COLO668 (cell line): Measurements from ENCODE around the gene TMEM191C.
"Not testable (repeated sequence)": the region's sequence is repeated elsewhere in the genome, so short reads cannot be mapped to it uniquely, and the experiment has no call there.

Experiments
- DNase-seq: peaks from one replicate; lab custom pipeline; 2025; ENCODE audit not compliant: unreplicated experiment; lab: John Stamatoyannopoulos, UW

The TMEM191C gene

DNA sequence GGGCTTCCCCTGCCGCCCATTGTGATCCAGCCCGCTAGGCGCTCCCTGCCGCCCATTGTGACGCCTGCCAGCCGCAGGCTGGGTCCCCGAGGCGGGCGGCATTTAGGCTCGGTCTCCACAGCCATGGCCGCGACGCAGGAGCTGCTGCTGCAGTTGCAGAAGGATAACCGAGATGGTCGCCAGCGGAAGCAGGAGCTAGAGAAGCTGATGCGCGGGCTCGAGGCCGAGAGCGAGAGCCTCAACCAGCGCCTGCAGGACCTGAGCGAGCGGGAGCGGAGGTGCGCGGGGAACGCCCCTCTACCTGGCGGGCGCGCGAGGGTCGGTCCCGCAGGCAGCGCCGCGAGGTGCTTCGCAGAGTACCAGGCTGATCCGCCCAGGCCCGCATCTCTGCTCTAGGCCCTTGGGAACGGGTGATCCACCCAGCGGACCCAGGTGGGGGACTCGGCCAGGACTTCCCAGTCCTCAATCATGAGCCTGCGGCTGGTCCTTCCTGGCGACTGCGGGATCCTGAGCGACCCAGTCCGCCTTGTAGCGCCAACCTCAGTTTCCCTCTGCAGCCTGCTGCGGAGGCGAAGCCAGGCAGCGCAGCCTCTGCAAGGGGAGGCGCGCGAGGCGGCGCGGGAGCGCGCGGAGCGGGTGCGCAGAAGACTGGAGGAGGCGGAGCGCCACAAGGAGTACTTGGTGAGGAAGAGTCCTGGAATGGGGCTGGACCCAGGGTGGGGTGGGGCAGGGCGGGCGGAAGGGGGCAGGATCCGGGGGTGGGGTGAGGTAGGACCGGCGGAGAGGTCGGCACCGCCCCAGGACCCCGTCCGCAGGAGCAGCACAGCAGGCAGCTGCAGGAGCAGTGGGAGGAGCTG is at the start of gene TMEM191C:
Gene TMEM191C, plus strand, starts transcription at position 51 of the 857 bp plus-strand sequence. Its CDS starts 73 bp downstream, at position 124.
- not testable (repeated sequence) for DNase-seq

DNA sequence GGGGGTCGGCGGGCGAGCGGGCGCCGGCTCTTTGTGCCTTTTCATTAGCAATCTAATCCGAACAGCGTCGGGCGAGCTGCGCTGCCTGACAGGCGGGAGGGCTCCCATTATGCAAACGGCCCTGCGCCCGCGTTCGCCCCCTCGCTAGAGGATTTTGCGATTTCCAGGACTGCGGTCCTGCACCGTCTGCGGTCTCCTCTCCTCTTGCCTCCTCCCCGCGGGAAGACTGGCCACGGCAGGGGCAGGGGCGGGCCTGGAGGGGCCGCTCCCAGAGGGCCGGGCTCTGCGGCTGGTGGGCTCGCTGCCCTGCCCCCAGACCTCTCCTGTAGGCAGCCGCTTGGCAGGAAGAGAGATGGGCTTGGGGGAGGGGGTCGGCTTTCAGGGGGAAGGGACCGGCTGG is 49.3 kb upstream of the TMEM191C start:
- not testable (repeated sequence) for DNase-seq

DNA sequence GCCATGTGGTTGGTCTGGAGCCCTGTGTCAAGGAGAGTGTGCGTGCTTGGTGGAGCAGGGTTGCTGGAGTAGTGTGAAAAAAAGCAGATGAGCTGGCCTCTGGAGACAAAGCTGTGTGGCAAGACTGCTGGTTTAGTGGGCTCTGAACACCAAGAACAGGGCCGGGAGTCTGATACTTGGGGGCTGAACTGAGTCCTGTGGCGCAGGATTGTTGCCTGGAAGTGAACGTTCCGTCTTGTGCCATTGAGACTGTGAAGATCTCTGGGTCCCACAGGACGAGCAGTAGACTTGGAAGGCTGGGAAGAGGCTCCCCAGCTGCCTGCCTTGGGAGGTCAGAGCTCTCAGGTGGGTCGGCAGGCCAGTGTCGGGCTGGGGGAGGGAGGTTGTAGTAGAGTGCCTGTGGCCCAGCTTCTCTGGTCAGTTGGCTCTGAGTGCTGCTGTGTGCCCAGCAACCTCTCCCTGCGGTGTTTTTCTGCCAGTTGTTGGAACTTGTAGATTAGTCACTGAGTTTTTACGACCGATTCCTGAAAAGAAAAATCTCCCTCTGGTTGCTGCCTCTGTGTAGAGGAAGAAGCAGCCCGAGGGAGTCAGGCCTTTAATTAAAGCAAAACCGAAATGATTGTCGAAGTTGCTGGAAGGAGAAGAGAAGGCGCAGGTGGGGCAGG is 48.1 kb upstream of the TMEM191C start:
- DNase-seq, result not testable (repeated sequence)

DNA sequence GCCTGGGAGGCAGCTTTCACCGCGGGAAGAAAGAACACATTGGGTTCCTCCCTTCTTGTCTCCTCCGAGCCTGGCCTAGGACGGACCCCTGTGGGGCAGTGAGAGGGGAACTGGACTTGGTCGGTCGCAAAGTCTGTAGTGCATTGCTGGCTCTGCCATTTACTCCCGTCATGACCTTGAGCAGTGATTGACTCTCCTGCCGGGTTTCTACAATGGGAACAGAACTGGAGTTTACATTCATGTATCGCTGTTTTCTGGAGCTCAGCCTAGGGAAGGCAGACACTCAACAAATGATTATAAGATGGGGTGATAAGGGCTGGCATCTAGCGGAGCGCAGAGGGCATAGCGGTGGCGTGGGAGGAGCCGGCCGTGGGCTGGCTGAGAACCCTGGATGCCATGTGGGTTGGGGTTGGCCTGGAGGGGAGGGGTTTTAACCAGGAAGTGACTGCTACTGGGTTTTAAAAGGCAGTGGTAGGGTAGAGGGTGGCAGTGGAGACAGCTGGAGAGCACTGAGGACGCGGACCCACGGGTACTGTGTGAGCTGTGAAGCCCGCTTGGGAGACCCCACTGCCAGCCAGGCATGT is 46.9 kb upstream of the TMEM191C start:
- not testable (repeated sequence) for DNase-seq

DNA sequence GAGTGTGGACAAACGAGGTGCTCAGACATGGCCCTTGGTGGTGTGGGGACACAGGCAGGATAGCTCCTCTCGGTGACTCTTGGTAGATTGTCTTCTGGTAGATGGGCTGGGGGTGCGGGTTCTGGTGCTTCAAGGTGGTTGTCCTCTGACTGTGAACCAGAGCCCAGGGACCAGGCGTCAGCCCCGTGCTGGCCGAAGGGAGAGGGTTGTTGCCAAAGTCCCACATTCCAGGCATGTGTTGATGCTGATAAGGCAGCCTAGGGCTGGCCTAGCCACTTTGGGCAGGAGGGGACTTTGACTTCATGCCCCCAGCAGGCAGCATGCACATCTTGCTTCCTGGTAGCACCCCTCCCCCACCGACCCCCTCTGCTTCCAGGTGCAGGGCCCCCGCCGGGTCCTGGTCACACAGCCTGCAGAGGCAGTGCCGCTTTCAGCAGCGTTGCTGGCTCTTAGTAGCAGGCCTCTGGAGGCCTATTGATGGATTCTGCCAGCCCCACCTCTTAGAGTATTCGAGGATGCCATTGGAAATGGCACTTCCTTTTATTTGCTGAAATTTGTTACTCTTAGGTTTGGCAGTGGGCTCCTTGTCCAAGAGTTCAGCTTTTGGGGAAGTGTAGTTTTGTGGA is 43.0 kb upstream of the TMEM191C start:
- DNase-seq, result not testable (repeated sequence)

DNA sequence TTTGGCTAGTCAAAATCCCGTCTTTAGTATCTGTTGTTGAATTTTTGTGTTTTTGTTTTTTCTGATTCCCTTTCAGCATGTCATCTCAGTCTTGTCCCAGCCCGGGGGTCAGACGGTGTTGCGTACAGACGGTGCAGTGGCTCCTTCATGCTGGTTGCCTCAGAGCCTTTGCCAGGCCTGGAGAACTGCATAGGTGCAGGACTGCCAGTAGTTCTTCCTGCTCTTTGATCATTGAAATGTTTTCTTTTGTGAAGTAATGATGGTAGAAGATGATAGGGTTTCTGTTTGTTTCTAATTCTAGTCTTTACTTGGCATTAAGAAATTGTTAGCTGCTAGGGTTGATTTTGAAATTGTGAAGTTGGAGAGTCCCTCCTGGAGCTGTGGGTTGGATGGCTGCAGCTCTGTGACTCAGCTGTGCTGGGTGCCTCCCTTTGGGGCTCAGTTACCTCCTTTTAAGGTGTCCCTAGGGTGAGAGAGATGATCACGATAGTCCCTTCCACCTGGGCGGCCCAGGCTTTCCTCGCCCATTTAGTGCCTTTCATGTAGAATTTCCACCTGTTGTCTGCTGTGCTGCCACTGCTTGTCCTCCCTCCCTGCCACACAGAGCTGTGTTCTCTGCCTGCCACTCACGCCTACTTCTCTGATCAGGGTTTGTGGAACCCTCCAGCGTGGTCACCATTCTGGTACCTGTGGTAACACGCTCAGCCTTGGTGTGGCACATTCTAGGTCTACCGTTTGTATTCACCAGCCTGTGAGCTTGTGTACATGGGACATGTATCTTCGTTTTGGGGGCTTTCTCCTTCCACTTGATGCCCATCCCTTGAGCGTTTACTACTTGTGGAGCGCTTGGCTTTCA is 32.6 kb upstream of the TMEM191C start:
- not testable (repeated sequence) for DNase-seq

DNA sequence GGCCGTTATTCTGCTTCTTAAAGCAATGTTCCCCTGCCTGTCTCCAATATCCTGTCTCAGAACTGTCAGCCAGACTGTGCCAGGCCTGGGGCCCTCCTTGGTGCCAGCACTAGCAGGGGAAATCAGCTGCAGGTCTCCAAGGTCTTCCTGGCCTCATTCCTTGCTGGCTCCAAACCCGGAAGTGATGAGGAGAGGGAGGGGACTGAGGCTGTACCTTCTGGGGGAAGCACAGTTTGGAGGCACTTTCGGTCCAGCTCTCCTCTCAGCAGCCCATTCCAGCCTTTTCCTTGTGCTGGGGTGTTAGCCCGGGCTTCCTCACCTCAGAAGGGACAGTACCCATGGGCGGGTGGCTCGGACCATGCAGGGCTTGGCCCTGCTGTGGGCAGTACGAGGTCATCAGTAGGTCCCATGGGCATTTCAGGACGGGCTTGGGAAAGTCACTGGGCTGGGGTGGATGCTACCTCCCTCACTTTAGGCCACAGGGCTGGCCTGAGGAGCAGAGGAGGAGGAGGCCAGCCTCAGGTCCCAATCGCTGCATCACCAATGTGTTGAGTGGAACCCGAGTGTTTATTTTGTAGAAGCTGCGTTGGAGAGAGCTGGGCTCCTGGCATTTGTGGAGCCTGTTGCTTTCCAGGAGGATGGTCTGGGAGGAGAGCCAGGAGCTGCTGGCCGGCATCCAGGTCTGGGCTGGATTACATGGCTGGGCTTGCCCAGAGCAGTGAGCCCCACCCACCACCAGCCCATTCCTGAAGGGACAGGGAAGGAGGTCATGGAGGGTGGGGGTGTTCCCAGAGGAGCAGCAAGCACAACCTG is 31.0 kb upstream of the TMEM191C start:
- DNase-seq, result not testable (repeated sequence)

DNA sequence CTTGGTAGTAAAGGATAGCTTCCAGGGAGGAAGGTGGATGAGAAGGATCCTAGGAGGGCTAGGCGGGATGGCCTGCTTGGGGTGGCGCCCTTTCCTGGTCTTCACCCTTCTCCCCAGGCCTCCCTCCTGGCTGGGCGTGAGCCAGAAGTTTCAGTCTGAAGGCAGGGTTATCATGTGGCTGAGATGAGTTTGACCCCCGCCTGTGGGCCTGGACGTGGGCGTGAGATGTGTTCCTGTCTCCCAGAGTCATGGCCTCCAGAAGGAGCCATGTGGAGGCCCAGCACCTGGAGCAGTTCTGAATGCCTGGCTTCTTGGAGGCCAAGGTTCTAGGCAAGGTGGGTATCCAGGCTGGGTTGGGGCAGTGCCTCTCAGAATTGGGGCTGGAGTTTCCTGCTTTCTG is 29.2 kb upstream of the TMEM191C start:
- not testable (repeated sequence) for DNase-seq

DNA sequence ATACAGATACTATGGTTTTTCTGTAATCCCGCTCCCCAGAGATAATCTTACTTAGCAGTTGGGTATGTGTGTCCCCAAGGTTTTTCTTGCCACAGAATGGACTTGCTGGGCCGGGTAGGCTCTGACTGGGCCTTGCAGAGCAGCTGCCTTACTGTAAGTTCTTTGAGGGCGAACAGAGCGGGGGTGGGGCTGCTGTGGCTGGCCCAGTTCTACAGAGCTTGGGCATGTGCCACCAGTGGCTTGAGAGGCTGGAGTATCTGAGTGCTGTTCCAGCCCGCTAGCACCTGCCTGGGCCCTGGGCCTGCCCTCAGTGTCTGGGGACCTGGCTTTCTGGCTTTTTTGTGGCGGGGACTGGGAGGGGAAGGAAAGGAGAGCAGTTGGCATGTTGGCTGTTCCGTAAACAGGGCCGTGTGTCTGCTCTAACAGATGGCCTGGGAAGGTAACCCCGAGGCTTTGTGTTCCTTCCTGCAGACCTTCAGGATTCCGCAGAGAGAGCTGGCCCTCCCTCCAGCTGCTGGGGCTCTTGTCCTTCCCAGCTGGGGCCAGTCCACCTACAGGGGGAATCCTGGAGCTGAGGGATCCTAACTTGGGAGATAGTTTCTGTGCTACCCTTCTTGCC is 27.1 kb upstream of the TMEM191C start:
- not testable (repeated sequence) for DNase-seq

DNA sequence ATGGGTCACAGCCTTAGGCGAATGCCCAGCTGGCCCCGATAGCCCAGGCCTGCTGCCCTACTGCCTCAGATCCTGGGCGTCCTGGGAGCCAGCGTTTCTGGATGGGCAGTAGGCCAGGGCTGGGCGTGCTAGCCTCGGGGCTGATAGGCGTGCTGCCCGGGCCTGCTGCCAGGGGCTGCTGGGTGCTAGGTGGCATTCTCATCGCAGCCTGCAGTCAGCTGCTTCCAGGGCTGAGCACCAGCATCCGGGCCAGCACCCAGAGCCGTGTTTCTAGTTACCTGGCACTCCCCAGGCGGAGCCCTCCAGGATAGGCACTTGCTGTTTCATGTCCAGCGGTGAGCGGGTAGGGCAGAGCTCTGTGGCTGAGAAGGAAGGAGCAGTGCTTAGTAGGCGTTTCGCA is 26.5 kb upstream of the TMEM191C start:
- DNase-seq, result not testable (repeated sequence)

DNA sequence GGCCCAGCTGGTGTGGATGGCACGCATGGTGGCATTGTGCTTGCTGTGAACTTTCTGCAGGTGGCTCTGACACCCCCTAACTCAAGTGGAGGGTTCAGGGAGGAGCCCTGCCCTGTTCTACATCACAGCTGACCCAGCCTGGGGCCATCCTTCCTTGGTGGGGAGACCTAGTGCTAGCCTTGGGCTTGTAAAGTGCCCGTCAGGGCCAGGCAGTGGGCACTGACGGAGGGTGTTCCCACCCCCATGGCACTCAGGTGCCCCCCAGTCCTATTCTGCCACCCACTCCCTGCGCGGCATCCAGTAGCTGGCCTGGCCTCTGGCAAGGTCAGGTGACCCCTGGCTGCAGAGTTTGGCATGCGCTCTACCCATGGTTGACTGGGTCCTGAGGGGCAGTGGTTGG is 26.0 kb upstream of the TMEM191C start:
- not testable (repeated sequence) for DNase-seq

DNA sequence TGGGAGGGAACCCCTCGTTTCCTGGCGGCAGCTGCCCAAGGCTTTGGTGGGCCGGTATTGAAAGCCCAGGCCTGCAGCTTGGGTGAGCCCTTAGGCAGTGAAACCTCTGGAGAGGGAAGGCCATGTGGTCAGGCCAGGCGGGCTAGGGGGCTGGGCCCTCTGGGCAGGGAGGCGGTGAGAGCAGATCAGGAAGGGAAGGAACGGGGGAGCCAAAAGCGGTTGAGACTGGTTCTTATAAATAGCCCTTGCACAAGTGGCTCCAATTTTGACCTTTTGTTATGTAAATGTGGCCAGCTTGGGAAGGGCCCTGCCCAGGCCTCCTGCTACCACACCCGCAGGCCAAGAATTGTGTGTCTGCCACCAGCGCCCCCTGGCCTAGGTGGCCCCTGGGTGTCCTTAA is 25.1 kb upstream of the TMEM191C start:
- not testable (repeated sequence) for DNase-seq

DNA sequence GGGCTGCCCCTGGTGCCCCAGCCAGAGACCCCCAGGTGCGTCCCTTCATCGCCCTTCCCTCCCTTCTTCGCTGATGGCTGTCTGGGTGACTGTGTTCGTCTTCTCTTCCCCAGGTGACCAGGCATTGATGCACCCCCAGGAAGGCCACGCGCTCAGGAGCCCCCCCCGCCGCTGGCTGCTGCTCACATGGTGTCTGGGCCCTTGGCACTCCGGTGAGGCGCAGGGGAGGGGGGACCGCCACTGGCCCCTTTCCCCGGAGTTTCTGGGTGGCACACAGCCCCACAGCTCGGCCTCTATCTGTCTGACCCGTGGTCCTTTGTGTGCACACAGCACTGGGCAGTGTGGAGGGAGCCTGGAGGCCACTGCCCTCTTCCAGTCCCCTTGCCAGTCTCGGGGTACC is 24.5 kb upstream of the TMEM191C start:
- not testable (repeated sequence) for DNase-seq

DNA sequence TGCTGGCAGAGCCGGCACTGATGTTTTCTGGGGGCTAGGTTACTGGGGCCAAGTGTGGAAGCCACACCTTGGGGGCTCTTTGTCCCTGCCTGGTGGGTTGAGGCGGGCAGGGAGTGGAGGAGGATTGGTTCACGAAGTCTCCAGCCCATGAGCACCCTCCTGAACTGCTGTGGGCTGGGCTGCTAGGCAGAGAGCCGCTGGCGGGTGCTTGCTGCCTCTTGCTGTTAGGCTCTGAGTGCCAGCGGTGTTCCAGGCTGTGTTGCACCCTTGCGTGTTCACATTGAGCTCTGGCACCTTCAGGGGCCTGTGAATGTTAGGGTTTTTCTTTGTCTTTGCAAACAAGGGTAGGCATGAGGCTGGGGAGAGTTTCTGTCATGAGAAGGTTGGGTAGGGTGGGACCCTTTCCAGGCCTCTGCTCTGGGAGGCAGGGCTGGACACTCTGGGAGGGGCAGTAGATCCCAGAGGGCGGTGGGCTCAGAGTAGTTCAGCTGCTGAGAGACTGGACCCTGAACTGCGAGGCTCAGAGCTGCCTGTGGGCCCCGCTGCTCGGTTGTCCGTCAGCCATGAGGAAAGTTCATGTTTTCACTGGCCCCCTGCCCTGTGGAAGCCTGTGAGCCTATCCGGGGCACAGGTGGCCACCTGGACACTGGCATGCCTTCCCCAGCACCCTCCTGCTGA is 24.0 kb upstream of the TMEM191C start:
- DNase-seq, result no peak

DNA sequence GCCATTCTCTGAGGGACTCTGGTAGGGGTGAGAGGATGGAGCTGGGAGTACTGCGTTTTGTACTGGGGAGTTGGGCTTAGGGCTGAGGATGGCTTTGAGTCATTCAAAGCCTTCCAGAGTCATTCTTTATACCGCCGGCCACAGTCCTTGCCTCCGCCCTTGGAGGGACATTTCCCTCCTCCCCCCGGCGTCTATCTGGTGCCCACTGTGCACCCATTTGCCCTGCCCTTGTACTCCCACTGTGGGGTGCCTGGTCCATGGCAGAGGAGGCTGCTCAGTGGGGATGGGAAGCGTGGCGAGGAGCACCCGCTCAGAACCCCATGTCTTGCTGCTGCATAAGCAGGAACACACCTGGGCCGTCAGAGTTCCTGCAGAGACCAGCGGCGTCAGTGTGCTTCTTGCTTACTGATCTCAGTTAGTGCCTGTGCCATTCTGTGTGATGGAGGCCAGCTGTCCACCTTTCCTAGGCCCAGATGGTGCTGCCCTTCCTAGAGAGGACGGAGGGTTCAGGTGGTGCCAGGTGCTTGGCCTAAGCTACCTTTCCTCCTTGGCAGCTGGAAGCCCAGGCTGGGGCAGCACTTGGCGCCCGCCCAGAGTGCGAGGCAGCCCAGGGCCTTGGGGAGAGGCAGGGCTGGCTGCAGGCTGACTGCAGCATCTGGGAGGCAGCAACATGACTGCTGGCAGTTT is 23.3 kb upstream of the TMEM191C start:
- no peak for DNase-seq

DNA sequence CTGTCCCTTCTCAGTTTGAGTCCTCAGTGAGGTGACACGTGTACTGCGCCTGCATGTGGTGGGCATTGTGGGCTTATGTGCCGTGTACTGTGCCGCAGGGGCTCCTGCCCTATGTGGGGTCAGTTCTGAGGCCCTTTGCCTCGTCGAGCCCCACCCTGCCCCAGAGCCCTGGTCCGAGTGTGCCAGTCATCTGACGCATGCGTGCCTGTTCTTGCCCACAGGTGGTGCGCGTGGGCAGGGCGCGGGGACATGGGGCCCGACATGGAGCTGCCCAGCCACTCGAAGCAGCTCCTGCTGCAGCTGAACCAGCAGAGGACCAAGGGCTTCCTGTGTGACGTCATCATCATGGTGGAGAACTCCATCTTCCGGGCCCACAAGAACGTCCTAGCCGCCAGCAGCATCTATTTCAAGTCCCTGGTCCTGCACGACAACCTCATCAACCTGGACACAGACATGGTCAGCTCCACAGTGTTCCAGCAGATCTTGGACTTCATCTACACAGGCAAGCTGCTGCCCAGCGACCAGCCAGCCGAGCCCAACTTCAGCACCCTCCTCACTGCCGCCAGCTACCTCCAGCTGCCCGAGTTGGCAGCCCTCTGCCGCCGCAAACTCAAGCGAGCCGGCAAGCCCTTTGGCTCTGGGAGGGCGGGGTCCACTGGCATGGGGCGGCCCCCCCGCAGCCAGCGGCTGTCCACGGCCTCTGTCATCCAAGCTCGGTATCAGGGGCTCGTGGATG is 22.3 kb upstream of the TMEM191C start:
- DNase-seq, result no peak

DNA sequence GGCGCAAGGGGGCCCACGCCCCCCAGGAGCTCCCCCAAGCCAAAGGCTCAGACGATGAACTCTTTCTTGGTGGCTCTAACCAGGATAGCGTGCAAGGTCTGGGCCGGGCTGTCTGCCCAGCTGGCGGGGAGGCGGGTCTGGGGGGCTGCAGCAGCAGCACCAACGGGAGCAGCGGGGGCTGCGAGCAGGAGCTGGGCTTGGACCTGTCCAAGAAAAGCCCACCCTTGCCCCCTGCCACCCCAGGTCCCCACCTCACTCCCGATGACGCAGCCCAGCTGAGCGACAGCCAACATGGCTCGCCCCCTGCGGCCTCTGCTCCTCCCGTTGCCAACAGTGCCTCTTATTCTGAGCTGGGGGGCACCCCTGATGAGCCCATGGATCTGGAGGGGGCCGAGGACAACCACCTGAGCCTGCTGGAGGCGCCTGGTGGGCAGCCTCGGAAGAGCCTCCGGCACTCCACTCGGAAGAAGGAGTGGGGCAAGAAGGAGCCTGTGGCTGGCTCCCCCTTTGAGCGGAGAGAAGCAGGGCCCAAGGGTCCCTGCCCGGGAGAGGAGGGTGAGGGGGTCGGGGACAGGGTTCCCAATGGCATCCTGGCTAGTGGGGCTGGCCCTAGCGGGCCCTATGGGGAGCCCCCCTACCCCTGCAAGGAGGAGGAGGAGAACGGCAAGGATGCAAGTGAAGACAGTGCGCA is 21.6 kb upstream of the TMEM191C start:
- no peak for DNase-seq
